CD4-positive, alpha-beta T cell treated with Interleukin-1 beta for 1 hour (primary cell): Measurements from ENCODE around the gene RASA3.
"Not testable (repeated sequence)": the region's sequence is repeated elsewhere in the genome, so short reads cannot be mapped to it uniquely, and the experiment has no call there.

Experiments
- DNase-seq, 2 donors: peaks; one replicate each; pipeline ENCODE4 v3.0.0-alpha.2; 2020 to 2022

Gene RASA3

DNA sequence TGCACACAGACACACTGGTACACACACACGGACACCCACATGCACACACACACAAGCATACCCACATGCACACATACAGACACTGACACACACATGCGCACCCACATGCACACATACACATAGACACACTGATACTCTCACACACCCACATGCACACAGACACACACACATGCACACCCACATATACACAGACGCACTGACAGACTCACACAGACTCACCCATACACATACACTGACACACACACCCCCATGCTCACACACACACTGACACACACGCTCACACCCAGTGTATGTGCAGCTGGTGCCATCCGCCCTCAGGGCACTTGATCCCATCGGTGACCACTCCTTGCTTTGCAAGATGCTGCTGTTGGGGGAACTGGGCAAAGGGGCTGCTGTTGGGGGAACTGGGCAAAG is 9.7 kb upstream of the RASA3 start:
- DNase-seq, result no peak

DNA sequence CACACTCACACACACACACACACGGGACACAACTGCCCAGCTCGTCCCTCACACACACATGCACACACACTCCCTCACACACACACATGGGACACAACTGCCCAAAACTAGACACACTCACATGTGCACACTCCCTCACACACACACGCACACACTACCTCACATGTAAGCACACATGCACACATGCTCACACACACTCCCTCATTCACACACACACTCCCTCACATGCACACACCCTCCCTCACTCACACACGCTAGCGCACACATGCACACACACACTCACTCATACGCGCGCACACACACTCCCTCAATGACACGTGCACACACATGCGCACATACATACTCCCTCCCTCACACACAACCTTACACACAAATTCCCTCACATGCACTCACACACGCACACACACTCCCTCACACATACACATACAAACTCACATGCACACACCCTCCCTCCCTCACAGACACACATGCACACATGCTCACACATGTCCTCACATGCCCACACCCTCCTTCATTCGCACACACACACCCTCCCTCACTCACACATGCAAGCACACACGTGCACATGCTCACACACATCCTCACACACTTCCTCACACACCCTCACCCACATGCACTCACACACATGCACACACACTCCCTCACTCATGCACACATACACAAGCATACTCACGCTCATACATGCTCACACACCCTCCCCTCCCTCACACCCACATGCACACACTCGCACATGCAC is 9.0 kb upstream of the RASA3 start:
- no peak for DNase-seq

DNA sequence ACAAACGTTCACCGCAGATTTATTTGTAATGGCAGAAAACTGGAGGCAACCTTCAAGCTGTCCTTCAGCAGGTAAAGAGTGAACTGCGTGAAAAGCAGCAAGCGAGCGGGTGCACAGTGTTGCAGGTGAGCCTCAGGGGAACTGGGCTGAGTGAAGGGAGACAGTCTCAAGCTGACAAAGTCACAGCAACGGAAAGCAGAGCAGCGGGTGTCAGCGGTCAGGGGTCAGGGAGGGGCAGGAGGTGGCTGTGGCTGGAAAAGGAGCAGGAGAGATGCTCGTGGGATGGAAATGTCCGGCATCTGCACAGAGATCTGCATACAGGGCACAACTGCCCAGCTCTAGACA is 8.5 kb upstream of the RASA3 start:
- DNase-seq, result peak; percentile 41 to 48

DNA sequence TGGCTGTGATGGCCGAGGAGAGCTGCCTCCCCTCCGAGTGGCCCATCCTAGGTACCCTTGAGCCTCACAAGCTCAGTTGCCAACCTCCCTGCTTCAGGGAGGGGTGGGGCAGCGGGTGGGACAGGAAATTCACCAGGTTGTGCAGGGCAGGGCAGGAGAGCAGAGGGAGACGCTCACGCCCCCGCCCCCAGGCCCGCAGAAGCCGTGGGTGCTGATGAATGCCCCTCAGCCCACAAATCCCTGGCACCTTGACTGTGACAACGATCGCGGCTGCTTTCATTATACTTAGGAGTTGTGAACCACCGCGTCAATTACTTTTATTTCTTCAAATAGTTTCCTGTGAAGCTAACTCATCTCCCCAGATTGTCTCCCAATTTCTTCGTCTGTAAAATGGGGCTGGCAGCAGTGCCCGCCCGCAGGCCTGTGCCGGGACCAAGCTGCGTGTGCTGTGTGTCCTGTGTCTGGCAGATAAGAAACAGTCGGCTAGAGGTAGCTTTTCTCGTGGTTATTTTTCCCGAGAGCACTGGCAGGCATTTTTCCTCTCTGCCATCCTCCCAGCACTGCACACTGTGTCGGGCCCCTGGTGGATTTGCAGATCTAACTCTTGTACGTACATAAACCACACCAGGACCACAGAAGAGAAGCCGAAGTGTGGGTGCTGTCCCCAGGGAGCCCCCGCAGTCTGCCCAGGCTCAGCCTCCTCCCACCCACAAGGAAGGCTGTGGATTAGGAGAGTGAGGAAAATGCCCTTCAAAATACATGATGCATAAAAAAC is 7.9 kb upstream of the RASA3 start:
- DNase-seq, result peak; percentile 55 to 58

DNA sequence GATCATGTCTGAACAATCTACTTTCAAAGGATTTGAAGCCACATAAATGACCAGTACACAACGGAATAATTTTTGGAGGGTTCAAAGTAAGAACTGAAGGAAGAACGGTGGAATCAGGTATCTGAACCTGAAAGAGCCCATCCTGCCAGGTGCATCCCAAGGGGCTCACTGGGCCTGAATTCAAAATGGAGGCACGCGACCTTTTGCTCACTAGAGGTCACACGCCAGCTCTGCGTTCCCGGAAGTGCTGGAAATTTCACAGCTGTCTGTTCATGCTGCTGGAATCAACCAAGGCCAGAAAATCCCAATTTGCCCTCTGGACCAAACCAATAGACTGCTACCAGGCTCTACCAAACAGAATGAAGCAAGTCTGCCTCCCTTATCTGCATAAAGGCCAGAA is 4.2 kb upstream of the RASA3 start:
- DNase-seq, result no peak

DNA sequence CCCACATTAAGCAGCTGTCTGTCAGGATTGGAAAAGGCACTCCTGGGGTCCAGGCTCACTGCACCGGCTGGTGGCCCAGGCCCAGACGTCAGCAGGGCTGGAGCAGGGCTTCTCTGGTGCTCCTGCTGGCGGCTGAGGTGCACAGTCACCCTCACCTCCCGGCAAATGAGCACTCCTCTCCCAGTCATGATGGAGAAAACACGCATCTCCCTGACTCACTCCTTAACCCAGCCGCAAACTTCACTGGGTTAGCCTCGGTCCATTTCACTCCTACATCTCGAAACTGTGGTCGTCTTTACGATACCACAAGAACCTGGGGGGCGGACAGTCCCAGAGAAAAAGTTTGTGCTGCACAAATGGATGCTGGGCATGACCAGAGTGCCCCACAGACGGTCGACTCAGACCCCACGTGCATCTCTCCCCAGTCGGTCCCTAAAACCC is 3.3 kb upstream of the RASA3 start:
- DNase-seq, result no peak

DNA sequence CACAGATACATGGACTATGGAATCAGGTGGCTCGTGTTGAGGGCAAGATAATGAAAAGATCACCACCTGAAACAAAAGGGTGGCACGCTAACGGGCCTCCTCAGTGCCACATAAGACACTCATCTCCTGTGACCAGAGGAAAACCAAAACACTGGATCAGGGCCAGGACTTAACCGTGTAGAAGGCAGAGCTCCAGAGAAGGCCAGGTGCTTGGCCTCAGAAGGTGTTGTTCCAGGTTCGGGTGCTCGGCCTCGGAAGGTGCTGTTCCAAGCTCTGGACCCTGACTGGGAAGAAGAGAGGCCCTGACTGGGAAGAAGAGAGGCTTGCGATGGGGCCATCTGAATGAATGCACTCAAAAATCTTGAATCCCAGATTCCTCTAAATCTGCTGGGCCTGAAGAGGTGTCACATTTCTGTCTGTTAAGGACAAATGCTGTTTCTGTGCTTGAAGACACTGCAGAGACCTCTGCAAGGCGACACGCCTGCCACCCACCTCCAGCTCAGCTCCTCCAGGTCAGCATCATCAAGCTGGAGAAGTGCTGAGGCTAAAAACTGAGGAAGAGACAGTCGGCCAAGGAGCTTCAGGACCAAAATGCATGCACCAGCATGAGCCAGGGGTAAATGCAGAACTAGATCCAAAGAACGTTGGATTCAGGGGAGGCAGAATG is 2.7 kb upstream of the RASA3 start:
- DNase-seq, result no peak

DNA sequence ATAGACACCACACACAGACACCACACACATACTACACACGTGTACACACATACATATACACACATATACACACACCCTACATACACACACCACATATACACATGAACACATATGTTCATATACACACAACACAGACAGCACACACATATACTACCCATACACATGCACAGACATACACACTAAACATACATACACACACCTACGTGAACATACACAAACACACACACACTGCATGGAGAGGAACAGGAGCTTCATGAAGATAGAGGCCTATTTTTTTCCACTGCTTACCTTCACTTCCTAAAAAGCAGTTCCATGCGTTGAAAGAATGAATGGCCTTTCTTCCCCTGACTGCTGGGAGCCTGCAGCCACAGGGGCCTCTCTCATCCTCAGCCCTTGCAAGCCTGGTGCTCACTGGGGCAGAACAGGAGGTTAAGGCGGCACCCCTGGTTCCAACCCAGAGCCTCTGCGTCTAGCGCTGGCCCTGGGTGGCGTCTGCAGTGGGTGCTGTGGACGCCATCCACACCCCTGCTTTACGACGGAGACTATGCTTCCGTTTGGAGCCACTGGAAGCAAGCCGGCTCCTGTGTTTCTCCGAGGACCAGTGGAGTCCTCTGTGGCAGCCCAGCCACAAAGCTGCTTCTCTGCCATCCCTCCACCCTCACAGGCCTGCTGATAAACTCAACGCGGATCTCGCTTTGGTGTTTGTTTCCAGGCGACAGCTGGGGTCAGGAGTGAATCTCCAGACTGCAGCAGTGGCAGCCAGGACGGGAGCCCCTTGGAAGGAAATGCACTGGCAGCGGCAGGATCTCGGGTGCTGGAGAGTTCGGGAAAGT is 1.9 kb upstream of the RASA3 start:
- DNase-seq, result peak in 1 of 2 donors; percentile 57

DNA sequence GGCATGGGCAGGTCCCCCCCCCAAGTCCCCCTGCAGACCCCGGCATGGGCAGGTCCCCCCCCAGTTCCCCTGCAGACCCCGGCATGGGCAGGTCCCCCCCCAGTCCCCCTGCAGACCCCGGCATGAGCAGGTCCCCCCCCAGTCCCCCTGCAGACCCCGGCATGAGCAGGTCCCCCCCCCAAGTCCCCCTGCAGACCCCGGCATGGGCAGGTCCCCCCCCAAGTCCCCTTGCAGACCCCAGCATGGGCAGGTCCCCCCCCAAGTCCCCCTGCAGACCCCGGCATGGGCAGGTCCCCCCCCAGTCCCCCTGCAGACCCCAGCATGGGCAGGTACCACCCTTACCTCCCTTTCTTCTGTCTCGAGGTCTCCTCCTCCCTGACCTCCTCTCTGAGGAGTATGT is 1.1 kb upstream of the RASA3 start:
- not testable (repeated sequence) for DNase-seq

DNA sequence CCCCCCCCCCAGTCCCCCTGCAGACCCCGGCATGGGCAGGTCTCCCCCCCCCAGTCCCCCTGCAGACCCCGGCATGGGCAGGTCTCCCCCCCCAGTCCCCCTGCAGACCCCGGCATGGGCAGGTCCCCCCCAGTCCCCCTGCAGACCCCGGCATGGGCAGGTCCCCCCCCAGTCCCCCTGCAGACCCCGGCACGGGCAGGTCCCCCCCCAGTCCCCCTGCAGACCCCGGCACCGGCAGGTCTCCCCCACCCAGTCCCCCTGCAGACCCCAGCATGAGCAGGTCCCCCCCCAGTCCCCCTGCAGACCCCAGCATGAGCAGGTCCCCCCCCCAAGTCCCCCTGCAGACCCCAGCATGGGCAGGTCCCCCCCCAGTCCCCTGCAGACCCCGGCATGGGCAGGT is 703 bp upstream of the RASA3 start:
- DNase-seq, result not testable (repeated sequence)

DNA sequence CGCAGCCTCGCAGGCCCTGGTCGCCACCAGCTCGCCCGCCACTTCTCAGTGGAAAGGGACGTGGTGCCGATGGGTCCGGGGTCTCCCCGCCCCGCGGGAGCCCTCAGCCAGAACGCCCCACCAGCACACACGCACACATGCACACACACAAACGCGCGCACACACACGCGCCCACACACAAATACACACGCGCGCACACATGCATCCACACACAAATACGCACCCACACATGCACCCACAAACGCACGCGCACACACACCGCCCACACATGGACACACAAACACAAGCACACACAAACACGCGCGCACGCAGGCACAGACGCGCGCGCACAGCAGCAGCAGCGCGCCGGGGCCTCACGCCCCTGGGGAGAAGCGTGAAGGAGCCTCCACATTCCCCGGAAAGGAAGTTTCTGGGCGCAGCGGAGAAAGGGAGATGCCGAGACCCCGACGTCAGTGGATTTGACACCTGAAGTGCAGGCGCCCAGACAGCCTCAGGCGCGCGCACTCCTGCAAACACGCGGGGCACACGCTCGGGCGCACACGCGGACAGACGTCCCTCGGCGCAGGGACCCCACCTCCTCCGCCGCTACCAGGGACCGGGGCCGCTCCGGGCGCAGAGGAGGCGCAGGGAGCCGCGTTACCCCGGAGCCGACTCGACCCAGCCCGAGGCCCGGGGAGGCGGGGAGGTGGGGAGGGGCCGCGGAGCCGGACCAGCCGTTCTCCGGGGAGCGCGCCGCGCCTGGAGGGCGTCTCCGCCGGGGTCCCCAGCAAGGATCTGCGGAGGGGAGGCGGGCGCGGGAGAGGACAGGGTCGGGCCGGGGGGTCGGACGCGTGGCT is 622 bp downstream of the RASA3 start:
- DNase-seq, result peak in 1 of 2 donors; percentile 33

DNA sequence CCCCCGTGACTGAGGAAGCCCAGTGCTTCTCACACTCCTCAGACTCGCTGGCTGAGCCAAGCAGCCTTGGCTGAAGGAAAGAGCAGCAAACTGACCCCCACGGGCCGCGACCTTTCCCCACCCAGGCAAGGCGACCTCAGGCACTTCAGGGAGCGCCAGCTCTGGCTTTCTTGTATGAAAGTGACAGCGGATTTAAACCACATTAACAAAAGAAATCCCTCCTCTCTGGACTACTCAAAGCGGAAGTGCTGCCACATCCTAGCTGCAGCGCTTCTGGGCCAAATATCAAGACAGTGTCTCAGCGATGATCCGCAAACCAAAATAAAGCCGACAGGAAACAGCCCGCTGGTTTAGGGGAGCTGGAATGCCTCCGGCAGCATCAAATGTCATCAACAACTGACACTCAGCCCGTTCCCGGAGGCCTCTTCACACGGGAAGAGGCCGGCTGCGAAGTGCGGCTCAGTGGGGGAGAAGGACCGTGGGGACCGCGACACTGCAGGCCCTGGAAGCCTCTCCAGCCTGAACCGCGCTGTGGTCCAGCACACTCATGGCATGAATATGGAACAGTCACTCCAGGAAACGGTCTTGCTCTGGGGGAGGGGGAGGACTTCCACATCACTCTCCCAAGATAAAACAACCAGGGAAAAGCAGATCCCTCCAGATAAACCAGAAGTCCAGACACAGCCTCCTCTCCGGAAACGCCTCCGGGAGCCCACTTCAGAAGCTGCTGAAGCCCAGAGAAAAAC is 1.4 kb downstream of the RASA3 start:
- DNase-seq, result peak; percentile 58 to 65

DNA sequence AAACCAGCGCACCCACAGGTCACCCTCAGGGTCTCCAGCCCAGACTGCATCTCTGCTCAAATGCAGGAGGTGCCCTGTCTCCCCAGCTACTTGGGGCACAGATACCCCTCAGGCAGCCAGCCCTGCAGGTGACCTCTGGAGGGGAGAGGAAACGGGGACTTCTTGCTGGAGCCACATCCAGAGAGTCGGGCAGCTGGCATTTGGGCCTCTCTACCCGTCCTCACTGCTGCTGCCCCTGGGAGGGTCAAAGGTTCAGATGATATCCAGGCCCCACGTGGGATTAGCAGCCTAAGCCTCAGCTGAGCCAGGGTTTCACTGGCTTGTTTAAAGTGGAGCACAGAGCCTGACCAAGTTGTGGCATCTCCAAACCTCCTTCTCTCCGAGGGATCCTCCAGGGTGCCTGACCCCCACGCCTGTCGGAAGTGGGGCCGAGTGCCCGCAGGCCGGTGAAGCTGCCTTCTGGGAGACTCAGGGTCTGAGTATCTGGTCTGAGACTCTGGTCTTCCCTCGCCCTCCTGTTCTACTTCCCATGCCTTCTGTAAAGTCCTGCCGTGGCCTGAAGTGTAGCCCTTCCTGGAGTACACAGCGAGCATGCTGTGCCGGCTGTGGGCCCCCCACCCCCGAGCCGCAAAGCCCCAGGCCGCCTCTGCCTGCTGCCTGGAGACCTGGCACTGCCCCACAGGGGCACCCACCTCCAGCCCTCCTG is 2.1 kb downstream of the RASA3 start:
- DNase-seq, result no peak

DNA sequence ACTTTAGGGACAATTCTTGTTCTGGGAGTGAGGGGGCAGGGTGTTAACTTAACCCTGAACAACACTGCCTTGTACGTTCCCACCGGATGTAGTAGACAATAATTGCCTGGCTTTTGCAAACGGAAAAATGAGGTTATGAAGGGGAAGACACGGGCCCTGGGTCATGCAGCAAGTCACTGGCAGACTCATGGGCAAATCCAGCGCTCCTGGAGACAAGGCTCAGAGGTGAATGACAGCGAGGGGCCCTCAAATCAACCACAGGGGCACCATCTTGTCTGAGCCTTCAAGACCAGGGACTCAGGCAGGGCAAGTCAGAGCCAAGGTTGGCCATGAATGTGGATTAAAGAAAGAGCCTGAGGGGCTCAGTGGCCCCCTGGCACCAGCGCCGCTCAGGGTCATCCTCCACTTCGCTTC is 2.8 kb downstream of the RASA3 start:
- no peak for DNase-seq

DNA sequence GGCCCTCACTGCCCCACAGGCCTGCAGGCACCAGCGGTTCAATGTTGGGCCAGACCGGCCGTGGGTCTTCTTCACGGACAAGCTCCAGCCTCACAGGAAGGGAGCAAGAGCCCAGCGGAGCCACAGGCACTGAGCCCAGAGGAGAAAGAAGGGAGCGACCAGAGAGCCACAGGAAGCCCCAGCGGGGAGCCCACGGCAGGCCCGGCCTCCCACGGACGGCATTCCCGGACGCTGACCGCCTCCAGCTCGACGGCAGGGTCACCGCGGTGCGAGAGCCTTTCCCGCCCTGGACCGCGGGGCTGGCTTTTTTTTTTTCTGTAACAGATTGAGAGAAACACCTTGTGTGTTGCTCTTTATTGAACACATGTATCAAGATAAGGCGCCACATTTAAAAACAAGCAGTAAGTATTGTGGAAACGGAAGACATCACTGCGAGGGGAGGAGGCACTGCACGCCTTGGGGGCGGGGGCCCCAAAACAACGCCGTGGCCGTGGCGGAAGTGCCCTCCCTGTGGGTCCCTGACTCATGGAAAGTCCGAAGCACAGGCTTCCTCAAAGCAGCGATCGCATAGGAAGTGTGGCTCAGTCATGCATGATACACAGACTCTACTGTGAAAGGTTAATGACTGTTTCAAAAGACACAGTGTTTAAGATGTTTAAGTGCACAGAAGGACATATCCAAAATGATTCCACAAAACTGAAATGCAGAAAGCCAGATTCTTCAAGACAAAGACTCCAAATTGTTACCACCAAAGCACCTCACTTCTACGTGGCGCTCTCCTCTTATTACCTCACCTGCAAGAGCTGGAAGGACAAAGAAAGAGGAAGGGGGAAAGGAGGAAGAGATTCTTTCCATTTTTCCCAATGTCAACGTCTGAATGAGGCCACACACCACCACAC is 3.5 kb downstream of the RASA3 start:
- peak; percentile 86 to 90 for DNase-seq

DNA sequence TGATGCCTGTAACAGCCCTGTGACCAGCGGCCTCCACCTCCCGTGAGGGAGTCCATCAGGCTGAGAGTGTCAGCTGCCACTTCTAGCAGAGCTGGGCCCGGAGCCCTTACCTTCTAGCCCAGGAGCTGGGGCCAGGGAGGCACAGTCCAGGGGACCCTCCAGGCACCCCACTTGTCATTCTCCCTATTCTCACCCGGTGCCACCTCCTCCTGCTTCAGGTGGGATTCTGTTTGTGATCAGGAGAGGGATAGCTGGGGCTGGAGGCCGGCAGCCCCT is 4.1 kb downstream of the RASA3 start:
- DNase-seq, result no peak

DNA sequence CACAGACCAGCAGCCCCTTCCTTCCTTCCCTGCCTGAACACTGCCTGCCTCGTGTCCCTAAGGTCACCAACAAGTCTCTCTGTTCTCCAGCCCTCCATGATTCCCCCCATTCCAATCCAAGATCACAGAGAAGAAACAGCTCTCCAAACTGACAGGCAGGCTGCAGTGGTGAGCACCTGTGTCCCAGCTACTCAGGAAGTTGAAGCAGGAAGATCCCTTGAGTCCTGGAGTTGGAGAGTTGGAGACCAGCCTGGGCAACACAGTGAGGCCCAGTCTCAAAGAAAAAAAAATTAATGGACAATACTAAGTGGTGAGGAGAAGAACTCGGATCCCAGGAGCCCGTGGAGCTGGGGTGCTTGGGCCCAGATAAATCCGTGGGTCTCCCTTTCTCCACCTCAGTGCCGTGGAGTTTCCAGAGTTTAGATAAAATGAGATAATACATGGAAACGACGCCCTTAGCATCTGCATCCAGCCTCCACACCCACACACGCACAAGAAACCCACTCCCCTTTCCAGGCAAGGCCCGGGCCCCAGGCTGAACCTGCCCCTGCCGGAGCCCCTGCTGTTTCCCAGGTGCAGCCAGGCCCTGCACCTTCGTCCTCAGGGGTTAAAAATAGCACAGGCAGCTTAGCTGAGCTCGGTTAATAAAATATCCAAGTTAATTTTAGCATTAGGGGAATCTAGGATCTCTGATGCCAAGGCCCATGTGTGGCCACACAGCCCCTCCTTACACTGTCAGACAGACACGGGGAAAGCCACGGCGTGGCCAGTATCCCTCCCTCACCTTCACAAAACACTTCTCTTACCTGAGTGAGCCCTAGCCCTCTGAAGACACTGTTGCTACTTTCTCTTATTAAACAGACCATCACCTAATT is 4.7 kb downstream of the RASA3 start:
- no peak for DNase-seq

DNA sequence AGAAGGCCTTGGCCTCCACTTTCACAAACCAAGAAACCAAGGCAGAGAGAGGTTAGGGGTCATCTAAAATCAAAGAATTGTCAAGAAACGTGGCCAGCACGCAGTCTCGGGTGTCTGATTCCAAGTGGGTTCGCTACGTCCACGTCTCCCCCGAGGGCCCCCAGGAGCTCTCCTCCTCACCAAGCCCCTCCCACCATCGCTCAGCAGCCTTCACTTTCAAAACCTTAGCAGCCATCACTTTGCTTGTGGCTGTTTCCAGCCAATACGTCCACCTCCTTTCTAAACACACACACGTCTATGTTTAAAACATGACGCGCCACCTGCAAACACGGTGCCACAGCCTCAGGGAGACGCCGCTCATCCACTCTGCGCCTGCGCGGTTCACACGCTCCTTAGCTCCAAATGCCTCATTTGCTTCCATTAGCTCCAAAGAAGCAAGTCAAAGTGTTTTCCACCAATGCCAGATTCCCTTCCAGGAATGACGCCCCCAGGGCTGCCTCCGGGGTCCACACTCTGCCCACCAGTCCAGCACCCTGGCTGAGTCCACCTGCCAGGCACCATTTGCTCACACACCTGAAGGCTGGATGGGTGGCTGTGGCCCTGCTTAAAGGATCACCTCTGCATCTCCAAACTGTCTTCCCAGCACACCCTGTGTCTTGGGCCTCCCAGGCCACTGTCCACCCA is 5.5 kb downstream of the RASA3 start:
- DNase-seq, result no peak
